Measurements from ENCODE around the gene TSPAN18. TPM values are rescaled to one million over a fixed set of nuclear protein-coding genes. Genes with fewer than 3 reads are reported as not detected.

Gene TSPAN18
- polyA plus RNA-seq, 1 of the 3 experiments (the other 2 are of a cell fraction) = 0.72 TPM

DNA sequence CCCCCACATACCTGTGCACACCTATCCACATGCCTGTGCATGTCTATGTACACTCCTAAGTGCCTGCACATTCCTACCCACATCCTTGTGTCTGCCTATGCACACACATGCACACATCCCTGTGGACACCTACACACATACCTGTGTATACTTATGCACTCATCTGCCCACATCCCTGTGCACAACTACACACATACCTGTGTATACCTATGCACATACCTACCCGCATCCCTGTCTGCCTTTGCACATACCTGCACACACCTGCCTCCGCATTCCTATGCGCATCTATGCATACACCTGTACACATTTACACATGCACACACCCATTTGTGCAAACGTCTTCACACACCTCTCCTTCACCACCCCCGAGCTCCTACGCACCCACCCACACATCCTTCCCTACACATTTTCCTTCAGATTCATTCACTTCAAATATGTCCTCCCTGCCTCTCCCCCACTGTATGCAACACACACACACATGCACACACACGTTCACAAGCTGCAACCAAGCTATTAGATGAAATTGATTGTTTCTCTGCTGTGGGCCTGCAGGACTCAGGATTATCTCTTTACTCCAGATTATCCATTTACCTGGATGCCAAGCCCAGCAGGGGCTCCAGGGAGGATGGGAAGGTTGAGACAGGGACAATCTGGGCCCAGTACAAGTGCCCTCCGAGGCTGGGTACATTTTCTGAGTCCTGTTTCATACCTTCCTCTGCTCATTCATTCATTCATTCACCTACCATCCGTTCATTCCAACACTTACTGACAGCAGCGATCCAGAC, 53.2 kb downstream of the TSPAN18 start:
- H3K9me2 ChIP-seq = no peaks in the 10 kb centered on the region
- H3K4me1 ChIP-seq (ENCODE audit: control insufficient read depth in 1 of 2, insufficient read depth in 2 of 2, low read depth in 1 of 2, low read length in 1 of 2) = peaks cover 11 to 79% of the 10 kb centered on the region in 2 experiments; a peak in 3 of 4 replicates
- 75% methylated on average over 10 of the region's 10 CpGs for whole genome bisulfite sequencing (ENCODE audit: low lambda C conversion rate)
- no peak overlapping the region for H3K4me2 ChIP-seq
- H2AFZ ChIP-seq (ENCODE audit: low read depth) = no peak overlapping the region
- H3F3A ChIP-seq (replicated peaks; ENCODE audit: insufficient read depth) = no peaks in the 10 kb centered on the region
- ChIA-PET CTCF (interaction anchor here (1.3 to 2.0 kb wide), 4 partner anchors 13 to 89 kb away, joined by 3 to 5 read pairs (median 4); no protein-coding TSS in a partner anchor), POLR2A (no interaction called here)
- DNase-seq = no peak
- H3K27me3 ChIP-seq (ENCODE audit: insufficient read depth) = no peaks in the 10 kb centered on the region; the same call in 1 of the 2 replicates
- H3K9me3 ChIP-seq = no peaks in the 10 kb centered on the region
- H3K9ac ChIP-seq = no peak overlapping the region
- peak overlapping the region in 1 of 2 experiments; percentile 96; a peak in 2 of 4 replicates for H3K27ac ChIP-seq (ENCODE audit: low read depth in 2 of 2, low read length in 1 of 2)
- H4K20me1 ChIP-seq (ENCODE audit: insufficient read depth) = no peaks in the 10 kb centered on the region
- TF ChIP-seq JUND (IDR thresholded peaks at IDR 0.05) (no peak), GABPA (IDR thresholded peaks at IDR 0.05; ENCODE audit: low read depth) (no peak), POLR2AphosphoS5 (IDR thresholded peaks at IDR 0.05; ENCODE audit: low read depth, low read length) (no peak), RAD21 (IDR thresholded peaks at IDR 0.05; ENCODE audit: low read length) (no peak), EP300 (IDR thresholded peaks at IDR 0.05; ENCODE audit: borderline replicate concordance in 1 of 2, low read depth in 1 of 2, low read length in 1 of 2) (no peak), YY1 (IDR thresholded peaks at IDR 0.05; ENCODE audit: low read depth) (no peak), TCF12 (IDR thresholded peaks at IDR 0.05) (no peak), GATA2 (CRISPR knock-in tag; IDR thresholded peaks at IDR 0.05) (no peak), SIN3A (IDR thresholded peaks at IDR 0.05; ENCODE audit: borderline replicate concordance, low read depth, low read length) (no peak)
- TF ChIP-seq, protein P1, sequence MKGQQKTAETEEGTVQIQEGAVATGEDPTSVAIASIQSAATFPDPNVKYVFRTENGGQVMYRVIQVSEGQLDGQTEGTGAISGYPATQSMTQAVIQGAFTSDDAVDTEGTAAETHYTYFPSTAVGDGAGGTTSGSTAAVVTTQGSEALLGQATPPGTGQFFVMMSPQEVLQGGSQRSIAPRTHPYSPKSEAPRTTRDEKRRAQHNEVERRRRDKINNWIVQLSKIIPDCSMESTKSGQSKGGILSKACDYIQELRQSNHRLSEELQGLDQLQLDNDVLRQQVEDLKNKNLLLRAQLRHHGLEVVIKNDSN (IDR thresholded peaks at IDR 0.05; ENCODE audit: borderline replicate concordance, low read depth) = no peak
- TF ChIP-seq, protein P2, sequence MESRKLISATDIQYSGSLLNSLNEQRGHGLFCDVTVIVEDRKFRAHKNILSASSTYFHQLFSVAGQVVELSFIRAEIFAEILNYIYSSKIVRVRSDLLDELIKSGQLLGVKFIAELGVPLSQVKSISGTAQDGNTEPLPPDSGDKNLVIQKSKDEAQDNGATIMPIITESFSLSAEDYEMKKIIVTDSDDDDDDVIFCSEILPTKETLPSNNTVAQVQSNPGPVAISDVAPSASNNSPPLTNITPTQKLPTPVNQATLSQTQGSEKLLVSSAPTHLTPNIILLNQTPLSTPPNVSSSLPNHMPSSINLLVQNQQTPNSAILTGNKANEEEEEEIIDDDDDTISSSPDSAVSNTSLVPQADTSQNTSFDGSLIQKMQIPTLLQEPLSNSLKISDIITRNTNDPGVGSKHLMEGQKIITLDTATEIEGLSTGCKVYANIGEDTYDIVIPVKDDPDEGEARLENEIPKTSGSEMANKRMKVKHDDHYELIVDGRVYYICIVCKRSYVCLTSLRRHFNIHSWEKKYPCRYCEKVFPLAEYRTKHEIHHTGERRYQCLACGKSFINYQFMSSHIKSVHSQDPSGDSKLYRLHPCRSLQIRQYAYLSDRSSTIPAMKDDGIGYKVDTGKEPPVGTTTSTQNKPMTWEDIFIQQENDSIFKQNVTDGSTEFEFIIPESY (IDR thresholded peaks at IDR 0.05; ENCODE audit: borderline replicate concordance, low read depth) = no peak
- TF ChIP-seq, protein P3, sequence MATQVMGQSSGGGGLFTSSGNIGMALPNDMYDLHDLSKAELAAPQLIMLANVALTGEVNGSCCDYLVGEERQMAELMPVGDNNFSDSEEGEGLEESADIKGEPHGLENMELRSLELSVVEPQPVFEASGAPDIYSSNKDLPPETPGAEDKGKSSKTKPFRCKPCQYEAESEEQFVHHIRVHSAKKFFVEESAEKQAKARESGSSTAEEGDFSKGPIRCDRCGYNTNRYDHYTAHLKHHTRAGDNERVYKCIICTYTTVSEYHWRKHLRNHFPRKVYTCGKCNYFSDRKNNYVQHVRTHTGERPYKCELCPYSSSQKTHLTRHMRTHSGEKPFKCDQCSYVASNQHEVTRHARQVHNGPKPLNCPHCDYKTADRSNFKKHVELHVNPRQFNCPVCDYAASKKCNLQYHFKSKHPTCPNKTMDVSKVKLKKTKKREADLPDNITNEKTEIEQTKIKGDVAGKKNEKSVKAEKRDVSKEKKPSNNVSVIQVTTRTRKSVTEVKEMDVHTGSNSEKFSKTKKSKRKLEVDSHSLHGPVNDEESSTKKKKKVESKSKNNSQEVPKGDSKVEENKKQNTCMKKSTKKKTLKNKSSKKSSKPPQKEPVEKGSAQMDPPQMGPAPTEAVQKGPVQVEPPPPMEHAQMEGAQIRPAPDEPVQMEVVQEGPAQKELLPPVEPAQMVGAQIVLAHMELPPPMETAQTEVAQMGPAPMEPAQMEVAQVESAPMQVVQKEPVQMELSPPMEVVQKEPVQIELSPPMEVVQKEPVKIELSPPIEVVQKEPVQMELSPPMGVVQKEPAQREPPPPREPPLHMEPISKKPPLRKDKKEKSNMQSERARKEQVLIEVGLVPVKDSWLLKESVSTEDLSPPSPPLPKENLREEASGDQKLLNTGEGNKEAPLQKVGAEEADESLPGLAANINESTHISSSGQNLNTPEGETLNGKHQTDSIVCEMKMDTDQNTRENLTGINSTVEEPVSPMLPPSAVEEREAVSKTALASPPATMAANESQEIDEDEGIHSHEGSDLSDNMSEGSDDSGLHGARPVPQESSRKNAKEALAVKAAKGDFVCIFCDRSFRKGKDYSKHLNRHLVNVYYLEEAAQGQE (IDR thresholded peaks at IDR 0.05; ENCODE audit: low read depth, low read length) = no peak
- no peaks in the 10 kb centered on the region for H3K79me2 ChIP-seq (ENCODE audit: insufficient read depth)
- no peak overlapping the region for H3K4me3 ChIP-seq (ENCODE audit: low read depth in 2 of 2, low read length in 1 of 2)
- no peaks in the 10 kb centered on the region for H3K36me3 ChIP-seq (replicated peaks in 1 of 2; ENCODE audit: control insufficient read depth in 1 of 2, insufficient read depth in 2 of 2, low read length in 1 of 2)
